ENCODE measurements around the gene BCAS4. TPM values are rescaled to one million over a fixed set of nuclear protein-coding genes. Genes with fewer than 3 reads are reported as not detected.
A peak's percentile ranks its signal among the peaks of the same experiment; 100 is the strongest.

The BCAS4 gene
- total and polyA plus RNA-seq, 8 donors: under 0.01 to 7.2 (median 2.2) TPM; not detected in 1

GRCh38 chr20:50828363-50829136 is 33.7 kb downstream of the BCAS4 start:
- TF ChIP-seq POLR2AphosphoS5 (IDR thresholded peaks at IDR 0.05): no peak
- TF ChIP-seq POLR2A (IDR thresholded peaks at IDR 0.05): no peak
- no peak for TF ChIP-seq CTCF (IDR thresholded peaks at IDR 0.05)
- Histone ChIP-seq H3K36me3 (peaks cover 0 to 32% (median 2%) of the 10 kb centered on the region in 4 donors), H3K27me3 (no peaks in the 10 kb centered on the region), H3K27ac (no peak overlapping the region), H3K4me3 (no peak overlapping the region), H3K4me1 (peaks cover 0 to 26% (median 14%) of the 10 kb centered on the region in 4 donors), H3K9me3 (no peaks in the 10 kb centered on the region)
- DNase-seq: no peak
- intact Hi-C loops (cut with DNase I; ENCODE audit: low total_unique reads): no loop called here
- 88 to 95% (median 93%) methylated on average over 13 of the region's 13 CpGs for WGBS, 5 donors

GRCh38 chr20:50831622-50832021 is 36.8 kb downstream of the BCAS4 start:
- Histone ChIP-seq H3K9me3 (no peaks in the 10 kb centered on the region), H3K4me1 (no peaks in the 10 kb centered on the region), H3K27ac (no peak overlapping the region), H3K27me3 (no peaks in the 10 kb centered on the region), H3K36me3 (peaks cover 0 to 32% (median 4%) of the 10 kb centered on the region in 4 donors), H3K4me3 (no peak overlapping the region)
- 60 to 74% (median 62%) methylated on average over 6 of the region's 6 CpGs for WGBS, 5 donors
- TF ChIP-seq EP300 (IDR thresholded peaks at IDR 0.05) (no peak), POLR2A (IDR thresholded peaks at IDR 0.05) (no peak), CTCF (IDR thresholded peaks at IDR 0.05) (no peak), POLR2AphosphoS5 (IDR thresholded peaks at IDR 0.05) (no peak)
- DNase-seq: no peak
- intact Hi-C loops (cut with DNase I; ENCODE audit: low total_unique reads): no loop called here

- no peaks in the 10 kb centered on the region for H3K27me3 ChIP-seq
- H3K36me3 ChIP-seq: peaks cover 0 to 32% (median 4%) of the 10 kb centered on the region in 4 donors
- no peak overlapping the region for H3K27ac ChIP-seq
- DNase-seq: no peak
- 69 to 78% (median 75%) methylated on average over 5 of the region's 5 CpGs for WGBS, 5 donors
- no peaks in the 10 kb centered on the region for H3K9me3 ChIP-seq
- TF ChIP-seq POLR2A (IDR thresholded peaks at IDR 0.05): no peak
- no peak for TF ChIP-seq CTCF (IDR thresholded peaks at IDR 0.05)
- no peak for TF ChIP-seq POLR2AphosphoS5 (IDR thresholded peaks at IDR 0.05)
- TF ChIP-seq EP300 (IDR thresholded peaks at IDR 0.05): no peak
- H3K4me3 ChIP-seq: no peak overlapping the region
- peaks cover 0 to 13% (median 0%) of the 10 kb centered on the region in 4 donors for H3K4me1 ChIP-seq
- intact Hi-C loops (cut with DNase I; ENCODE audit: low total_unique reads): no loop called here
Observed at GRCh38 chr20:50834599-50835005, 39.7 kb downstream of the BCAS4 start.

- TF ChIP-seq CTCF (IDR thresholded peaks at IDR 0.05): no peak
- 70 to 87% (median 80%) methylated on average over 22 of the region's 22 CpGs for WGBS, 5 donors
- Histone ChIP-seq H3K9me3 (no peaks in the 10 kb centered on the region), H3K36me3 (peaks cover 0 to 14% (median 4%) of the 10 kb centered on the region in 4 donors), H3K27ac (peak overlapping the region in 1 of 5 donors; percentile 5), H3K27me3 (no peaks in the 10 kb centered on the region), H3K4me3 (no peak overlapping the region), H3K4me1 (peaks cover 0 to 13% (median 0%) of the 10 kb centered on the region in 4 donors)
- intact Hi-C loops (cut with DNase I; ENCODE audit: low total_unique reads): no loop called here
- DNase-seq: no peak
Observed at GRCh38 chr20:50837532-50838321, 42.9 kb downstream of the BCAS4 start.
